IMR-90 (cell line): ENCODE results near the gene TYSND1. TPM values are rescaled to one million over a fixed set of nuclear protein-coding genes. Genes with fewer than 3 reads are reported as not detected.

Experiments
- ATAC-seq: fragments of 200-7000 bp; cut with Tn5 transposase; 2 replicates; pipeline ENCODE4 v1.9.1; 2020; ENCODE audit warnings: low read depth, mild to moderate bottlenecking, moderate library complexity
- BruUV-seq: library from RNA; stranded (reverse); fragments of 400-500 nt; replicated peaks from 2 replicates; lab custom pipeline; 2021; lab: Mats Ljungman, UMichigan
- CTCF ChIA-PET: fragments of 300-600 bp; formaldehyde crosslinking; extraction: SDS; loops from one replicate; lab custom pipeline; 2021; ENCODE audit warnings: antibody characterized with exemption; lab: Yijun Ruan, JAX
- POLR2A ChIA-PET: fragments of 300-600 bp; sonication (Branson Sonifier 250); formaldehyde crosslinking; loops from one replicate; lab custom pipeline; 2022; ENCODE audit warnings: antibody characterized with exemption; ENCODE audit not compliant: unreplicated experiment; lab: Charles Lee
- DNase-seq: peaks from one replicate; pipeline ENCODE4 v3.0.0; 2013
- H2AFZ ChIP-seq: replicated peaks from 2 replicates; pipeline ENCODE3; 2013; ENCODE audit warnings: low read length, mild to moderate bottlenecking; ENCODE audit not compliant: poor library complexity
- H2AK5ac ChIP-seq: 2 replicates; pipeline ENCODE4 v1.6.1; 2013; ENCODE audit warnings: low read depth, low read length, inconsistent platforms
- H2AK9ac ChIP-seq: replicated peaks from 2 replicates; pipeline ENCODE3; 2013; ENCODE audit warnings: mild to moderate bottlenecking, low read depth, low read length, moderate library complexity; ENCODE audit not compliant: poor library complexity
- H2BK120ac ChIP-seq: 2 replicates; pipeline ENCODE4 v1.6.1; 2013; ENCODE audit warnings: low read depth, low read length, inconsistent platforms
- H2BK15ac ChIP-seq: 3 replicates; pipeline ENCODE4 v1.6.1; 2013; ENCODE audit warnings: low read depth, low read length, inconsistent platforms
- H2BK20ac ChIP-seq: 2 replicates; pipeline ENCODE4 v1.6.1; 2013; ENCODE audit warnings: low read depth, mild to moderate bottlenecking, inconsistent platforms, low read length, moderate library complexity
- H2BK5ac ChIP-seq: 2 replicates; pipeline ENCODE4 v1.6.1; 2013; ENCODE audit warnings: mild to moderate bottlenecking, low read depth, low read length, inconsistent platforms; ENCODE audit not compliant: poor library complexity, severe bottlenecking
- H3K14ac ChIP-seq: replicated peaks from 2 replicates; pipeline ENCODE4 v1.6.1; 2013; ENCODE audit warnings: low read depth, low read length, inconsistent platforms
- H3K18ac ChIP-seq: 2 replicates; pipeline ENCODE4 v1.6.1; 2013; ENCODE audit warnings: low read depth, low read length, control low read depth
- H3K23ac ChIP-seq: 2 replicates; pipeline ENCODE4 v1.6.1; 2013; ENCODE audit warnings: low read depth, low read length, inconsistent platforms
- H3K27ac ChIP-seq: 2 replicates; pipeline ENCODE4 v1.5.1; 2013; ENCODE audit warnings: mild to moderate bottlenecking, control low read depth, low read length; ENCODE audit not compliant: insufficient read depth
- H3K27me3 ChIP-seq: 2 replicates; pipeline ENCODE4 v1.6.1; 2013; ENCODE audit warnings: low read length; ENCODE audit not compliant: control insufficient read depth, insufficient read depth
- H3K36me3 ChIP-seq: 2 replicates; pipeline ENCODE4 v1.6.1; 2013; ENCODE audit warnings: low read length, mixed read lengths; ENCODE audit not compliant: control insufficient read depth, insufficient read depth
- H3K4ac ChIP-seq: 2 replicates; pipeline ENCODE4 v1.6.1; 2013; ENCODE audit warnings: low read depth, low read length, inconsistent platforms
- H3K4me1 ChIP-seq: 2 replicates; pipeline ENCODE4 v1.6.1; 2013; ENCODE audit warnings: low read length, mixed read lengths; ENCODE audit not compliant: control insufficient read depth, insufficient read depth
- H3K4me2 ChIP-seq: 2 replicates; pipeline ENCODE4 v1.6.1; 2013; ENCODE audit warnings: low read depth, mild to moderate bottlenecking, control low read depth, low read length, moderate library complexity
- H3K4me3 ChIP-seq: 2 replicates; pipeline ENCODE4 v1.5.1; 2013; ENCODE audit warnings: low read depth, mild to moderate bottlenecking, control low read depth, low read length, moderate library complexity; ENCODE audit not compliant: insufficient read depth
- H3K56ac ChIP-seq: 2 replicates; pipeline ENCODE4 v1.6.1; 2013; ENCODE audit warnings: low read length, inconsistent platforms; ENCODE audit not compliant: insufficient read depth; ENCODE audit errors: extremely low read depth
- H3K79me1 ChIP-seq, 2 experiments: 2 replicates each; pipeline ENCODE4 v1.6.1; 2013; ENCODE audit warnings: low read length in 2 of 2, inconsistent platforms in 1 of 2, low read depth in 1 of 2
- H3K9ac ChIP-seq: 2 replicates; pipeline ENCODE4 v1.6.1; 2013; ENCODE audit warnings: low read depth, low read length, control low read depth
- H3K9me1 ChIP-seq: 2 replicates; pipeline ENCODE4 v1.6.1; 2013; ENCODE audit warnings: low read length, inconsistent platforms; ENCODE audit not compliant: insufficient read depth
- H3K9me3 ChIP-seq: 2 replicates; pipeline ENCODE4 v1.6.1; 2013; ENCODE audit warnings: low read length; ENCODE audit not compliant: control insufficient read depth, insufficient read depth
- H4K20me1 ChIP-seq: 2 replicates; pipeline ENCODE4 v1.6.1; 2013; ENCODE audit warnings: low read length, inconsistent platforms; ENCODE audit not compliant: insufficient read depth
- H4K5ac ChIP-seq: 2 replicates; pipeline ENCODE4 v1.6.1; 2013; ENCODE audit warnings: mild to moderate bottlenecking, low read depth, low read length, control low read depth
- H4K8ac ChIP-seq, 2 experiments: 2 replicates each; pipeline ENCODE4 v1.6.1; 2013; ENCODE audit warnings: low read depth in 2 of 2, low read length in 2 of 2, control low read depth in 1 of 2, inconsistent platforms in 1 of 2
- H4K91ac ChIP-seq: 2 replicates; pipeline ENCODE4 v1.6.1; 2013; ENCODE audit warnings: low read depth, low read length, inconsistent platforms; ENCODE audit not compliant: insufficient read depth
- BHLHE40 ChIP-seq: fragments of 150-350 bp; IDR thresholded peaks from 2 replicates; pipeline ENCODE4 v1.6.1; 2016; ENCODE audit warnings: mild to moderate bottlenecking, low read depth, low read length
- CEBPB ChIP-seq: IDR thresholded peaks from 2 replicates; pipeline ENCODE4 v1.6.1; 2012; ENCODE audit warnings: low read depth, low read length, improper control_type of control experiment
- FOS ChIP-seq: fragments of 150-350 bp; IDR thresholded peaks from 2 replicates; pipeline ENCODE4 v1.6.1; 2016; ENCODE audit warnings: low read depth, low read length
- MAFK ChIP-seq: IDR thresholded peaks from 2 replicates; pipeline ENCODE4 v1.6.1; 2012; ENCODE audit warnings: low read depth, low read length, improper control_type of control experiment
- MAZ ChIP-seq: IDR thresholded peaks from 2 replicates; pipeline ENCODE4 v1.6.1; 2012; ENCODE audit warnings: low read depth, mild to moderate bottlenecking, low read length, improper control_type of control experiment, moderate library complexity, borderline replicate concordance
- NFE2L2 ChIP-seq: fragments of 150-350 bp; IDR thresholded peaks from 2 replicates; pipeline ENCODE4 v1.6.1; 2016; ENCODE audit warnings: low read depth, mild to moderate bottlenecking, low read length
- POLR2A ChIP-seq: IDR thresholded peaks from 2 replicates; pipeline ENCODE4 v1.6.1; 2012; ENCODE audit warnings: mild to moderate bottlenecking, low read depth, low read length
- RAD21 ChIP-seq: IDR thresholded peaks from 2 replicates; pipeline ENCODE4 v1.6.1; 2012; ENCODE audit warnings: low read length, improper control_type of control experiment
- dilution Hi-C: fragments of 300-500 bp; cut with HindIII; formaldehyde crosslinking; loops from one replicate; pipeline ENCODE4 v1.14.3; 2018; ENCODE audit warnings: low sequenced_read_pairs; ENCODE audit not compliant: unreplicated experiment
- in situ Hi-C: fragments of 300-500 bp; cut with MboI; formaldehyde crosslinking; loops from 3 replicates; pipeline ENCODE4 v1.14.3; 2019; ENCODE audit warnings: low sequenced_read_pairs, inconsistent platforms, mixed read lengths
- intact Hi-C: fragments of 100-400 bp; cut with micrococcal nuclease; formaldehyde crosslinking; loops from 2 replicates; pipeline ENCODE4 v1.10.0; 2022
- polyA plus RNA-seq, 3 experiments: library from polyadenylated mRNA; depleted of rRNA; stranded (reverse); fragments of >200 nt; gene quantifications; 2 replicates each; pipeline ENCODE4 v1.2.3, GENCODE V29; 2012; ENCODE audit warnings: low replicate concordance in 1 of 3
- total RNA-seq: library from RNA; depleted of rRNA; stranded (reverse); fragments of >200 nt; gene quantifications from 2 replicates; pipeline ENCODE4 v1.2.3, GENCODE V29; 2012
- TF ChIP-seq, protein P1 (sequence below): fragments of 150-350 bp; IDR thresholded peaks from 2 replicates; pipeline ENCODE4 v1.6.1; 2017; ENCODE audit warnings: mild to moderate bottlenecking, antibody characterized with exemption, low read length, low read depth

The TYSND1 gene
- total and polyA plus RNA-seq, 2 of the 4 experiments (the other 2 are of a cell fraction) = 2.9 to 4.1 TPM

- Histone ChIP-seq H4K8ac (no peak overlapping the region), H3K4ac (no peak overlapping the region), H2BK120ac (no peak overlapping the region), H3K4me1 (peaks cover 33% of the 10 kb centered on the region), H3K79me1 (peaks cover 0 to 20% of the 10 kb centered on the region in 2 experiments; a peak in 2 of 4 replicates), H2BK15ac (no peak overlapping the region), H3K9me3 (no peaks in the 10 kb centered on the region), H3K18ac (no peak overlapping the region), H3K27me3 (no peaks in the 10 kb centered on the region), H2AK5ac (no peak overlapping the region), H2BK20ac (no peak overlapping the region), H4K91ac (no peak overlapping the region), H3K36me3 (no peaks in the 10 kb centered on the region), H3K4me3 (no peak overlapping the region), H4K5ac (no peak overlapping the region), H3K4me2 (peak overlapping the region; percentile 58; the same call in 1 of the 2 replicates), H3K9ac (no peak overlapping the region), H2AK9ac (no peak overlapping the region), H4K20me1 (no peaks in the 10 kb centered on the region), H2AFZ (no peak overlapping the region), H3K27ac (no peak overlapping the region; the same call in 1 of the 2 replicates), H2BK5ac (peak overlapping the region; percentile 90), H3K9me1 (peaks cover 24% of the 10 kb centered on the region), H3K56ac (no peak overlapping the region), H3K23ac (no peak overlapping the region), H3K14ac (no peak overlapping the region)
- peak; percentile 86 for ATAC-seq
- intact Hi-C loops = loop anchor here (2.0 kb wide), 1 partner anchor 21 kb away; the partner anchor contains the start of gene SAR1A
- BruUV-seq = no TSS peak
- ChIA-PET POLR2A (interaction anchor here (2.0 kb wide), 1 partner anchor 22 kb away, joined by 9 read pairs; the partner anchor contains the start of gene SAR1A), CTCF (no interaction called here)
- peak; percentile 95 for DNase-seq
- dilution Hi-C loops = no loop called here
- in situ Hi-C loops = no loop called here
- TF ChIP-seq CEBPB (peak; percentile 98), MAFK (peak; percentile 93), NFE2L2 (peak; percentile 30; the same call in 1 of the 2 replicates), BHLHE40 (no peak), MAZ (no peak), FOS (0 out of 2 replicates have a peak, but pooled peaks have one; percentile 28), RAD21 (no peak), POLR2A (no peak)
- TF ChIP-seq, protein P1, sequence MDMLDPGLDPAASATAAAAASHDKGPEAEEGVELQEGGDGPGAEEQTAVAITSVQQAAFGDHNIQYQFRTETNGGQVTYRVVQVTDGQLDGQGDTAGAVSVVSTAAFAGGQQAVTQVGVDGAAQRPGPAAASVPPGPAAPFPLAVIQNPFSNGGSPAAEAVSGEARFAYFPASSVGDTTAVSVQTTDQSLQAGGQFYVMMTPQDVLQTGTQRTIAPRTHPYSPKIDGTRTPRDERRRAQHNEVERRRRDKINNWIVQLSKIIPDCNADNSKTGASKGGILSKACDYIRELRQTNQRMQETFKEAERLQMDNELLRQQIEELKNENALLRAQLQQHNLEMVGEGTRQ = no peak
These were observed 45.4 kb upstream of the TYSND1 start for GRCh38 chr10:70191972-70192305.
